ENCODE results near the gene DMRT2. TPM values are rescaled to one million over a fixed set of nuclear protein-coding genes. Genes with fewer than 3 reads are reported as not detected.

The DMRT2 gene
- total RNA-seq, 1 experiment from 2014 or later, result not detected

DNA sequence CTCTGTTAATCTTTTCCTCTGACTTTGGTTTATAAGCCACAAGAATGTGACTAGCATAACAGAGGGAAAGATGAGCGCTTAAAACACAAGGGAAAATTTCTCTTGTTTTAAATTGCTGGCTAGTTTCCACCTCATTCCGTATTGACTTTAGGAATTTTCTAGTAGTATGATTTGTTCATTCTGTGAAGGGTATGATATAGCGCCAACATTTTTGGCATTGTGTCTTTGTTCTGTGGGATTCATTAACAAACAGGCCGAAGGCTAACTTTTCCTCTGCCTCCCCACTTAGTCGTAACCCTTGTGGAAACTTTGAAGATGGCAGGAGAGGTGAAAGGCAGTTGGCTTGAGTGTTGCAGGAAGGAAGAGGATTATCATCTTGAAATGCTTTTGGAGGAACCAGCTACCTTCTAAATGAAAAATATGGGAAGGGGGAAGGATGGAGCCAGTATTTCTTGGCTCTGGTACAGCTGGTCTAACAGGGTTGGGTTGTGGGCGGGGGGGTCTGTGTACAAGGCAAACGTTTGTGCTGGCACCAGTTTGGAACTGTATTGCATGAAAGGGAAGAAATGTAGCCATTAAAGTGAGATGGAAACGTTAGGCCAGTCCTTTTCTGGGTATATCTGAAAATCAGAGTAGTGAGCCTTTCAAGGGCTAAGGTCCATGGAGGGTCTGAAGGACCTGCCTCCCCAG lies 21.5 kb upstream of the DMRT2 start:
- no CpG with 5 or more reads among the region's 8 CpGs for WGBS (ENCODE audit: extremely low coverage, insufficient read length, low lambda C conversion rate)

More for the DNA sequence above, 21.5 kb upstream of the DMRT2 start:
- Histone ChIP-seq H3K4me2 (ENCODE audit: insufficient read depth, insufficient read length, low read length) (no peak overlapping the region), H4K5ac (ENCODE audit: insufficient read length, low read depth, low read length) (no peak overlapping the region), H3T11ph (ENCODE audit: low read length) (no peak overlapping the region), H2BK5ac (ENCODE audit: insufficient read length, low read length) (no peak overlapping the region), H2BK12ac (ENCODE audit: insufficient read length, low read depth, low read length) (no peak overlapping the region), H3K9ac (ENCODE audit: extremely low read depth, insufficient read length, low read length) (no peak overlapping the region), H2AK5ac (ENCODE audit: insufficient read length, low read length) (no peak overlapping the region), H3K9me3 (ENCODE audit: control insufficient read depth, low read depth, low read length) (no peaks in the 10 kb centered on the region), H2BK15ac (ENCODE audit: low read depth, low read length) (no peak overlapping the region), H4K8ac (replicated peaks; ENCODE audit: insufficient read length, low read depth, low read length) (no peak overlapping the region), H3K27me3 (ENCODE audit: insufficient read depth, low read length) (no peaks in the 10 kb centered on the region), H3K23ac (ENCODE audit: insufficient read length, low read depth, low read length) (no peak overlapping the region), H3K27ac (ENCODE audit: insufficient read length, low read depth, low read length) (no peak overlapping the region), H3K79me1 (ENCODE audit: insufficient read depth, low read depth, low read length, poor library complexity, severe bottlenecking) (no peaks in the 10 kb centered on the region), H3K4ac (ENCODE audit: low read depth, low read length) (no peak overlapping the region), H3K18ac (ENCODE audit: insufficient read length, low read depth, low read length) (no peak overlapping the region), H2AFZ (ENCODE audit: low read length) (no peak overlapping the region), H3K56ac (ENCODE audit: insufficient read length, low read depth, low read length) (no peak overlapping the region), H3K4me1 (ENCODE audit: insufficient read depth, low read length) (no peaks in the 10 kb centered on the region), H4K91ac (ENCODE audit: insufficient read length, low read depth, low read length) (no peak overlapping the region), H2BK20ac (ENCODE audit: low read depth, low read length, poor library complexity, severe bottlenecking) (no peak overlapping the region), H2BK120ac (ENCODE audit: low read depth, low read length, poor library complexity, severe bottlenecking) (no peak overlapping the region), H4K20me1 (ENCODE audit: control insufficient read depth, insufficient read depth, insufficient read length) (no peaks in the 10 kb centered on the region), H3K23me2 (ENCODE audit: insufficient read length, low read depth, low read length, poor library complexity, severe bottlenecking) (no peaks in the 10 kb centered on the region), H3K79me2 (ENCODE audit: insufficient read depth, low read length) (no peaks in the 10 kb centered on the region), H3K14ac (ENCODE audit: insufficient read depth, low read length) (no peak overlapping the region)
- Mint-ChIP-seq H3K4me1 (peaks cover 5 to 10% of the 10 kb centered on the region in 2 experiments), H3K4me3 (no peak overlapping the region), H3K27ac (no peak overlapping the region), H3K27me3 (ENCODE audit: low read depth) (peaks cover 66% of the 10 kb centered on the region), H3K9me3 (peaks cover 0 to 5% of the 10 kb centered on the region in 2 experiments; a peak in 3 of 5 replicates), H3K36me3 (ENCODE audit: insufficient read depth in 1 of 3, low read depth in 3 of 3) (peaks cover 0 to 2% (median 0%) of the 10 kb centered on the region in 3 experiments; a peak in 1 of 7 replicates)
- TF ChIP-seq, protein P1, sequence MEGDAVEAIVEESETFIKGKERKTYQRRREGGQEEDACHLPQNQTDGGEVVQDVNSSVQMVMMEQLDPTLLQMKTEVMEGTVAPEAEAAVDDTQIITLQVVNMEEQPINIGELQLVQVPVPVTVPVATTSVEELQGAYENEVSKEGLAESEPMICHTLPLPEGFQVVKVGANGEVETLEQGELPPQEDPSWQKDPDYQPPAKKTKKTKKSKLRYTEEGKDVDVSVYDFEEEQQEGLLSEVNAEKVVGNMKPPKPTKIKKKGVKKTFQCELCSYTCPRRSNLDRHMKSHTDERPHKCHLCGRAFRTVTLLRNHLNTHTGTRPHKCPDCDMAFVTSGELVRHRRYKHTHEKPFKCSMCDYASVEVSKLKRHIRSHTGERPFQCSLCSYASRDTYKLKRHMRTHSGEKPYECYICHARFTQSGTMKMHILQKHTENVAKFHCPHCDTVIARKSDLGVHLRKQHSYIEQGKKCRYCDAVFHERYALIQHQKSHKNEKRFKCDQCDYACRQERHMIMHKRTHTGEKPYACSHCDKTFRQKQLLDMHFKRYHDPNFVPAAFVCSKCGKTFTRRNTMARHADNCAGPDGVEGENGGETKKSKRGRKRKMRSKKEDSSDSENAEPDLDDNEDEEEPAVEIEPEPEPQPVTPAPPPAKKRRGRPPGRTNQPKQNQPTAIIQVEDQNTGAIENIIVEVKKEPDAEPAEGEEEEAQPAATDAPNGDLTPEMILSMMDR (conservative IDR thresholded peaks at IDR 0.05), result no peak
- DNase-seq, result no peak
